Naive thymus-derived CD4-positive, alpha-beta T cell (primary cell): ENCODE results near the gene NIFK. TPM values are rescaled to one million over a fixed set of nuclear protein-coding genes. Genes with fewer than 3 reads are reported as not detected.
"Not testable (repeated sequence)": the region's sequence is repeated elsewhere in the genome, so short reads cannot be mapped to it uniquely, and the experiment has no call there.

Source experiments
- ATAC-seq: fragments of 150-1000 bp; cut with Tn5 transposase; 2 replicates; pipeline ENCODE4 v1.10.0; 2021; ENCODE audit warnings: mild to moderate bottlenecking, moderate library complexity
- CTCF ChIA-PET: fragments of 350-600 bp; sonication (Branson Sonifier 250); formaldehyde crosslinking; loops from one replicate; lab custom pipeline; 2021; ENCODE audit warnings: antibody characterized with exemption; lab: Charles Lee
- POLR2A ChIA-PET: fragments of 350-600 bp; sonication (Branson Sonifier 250); formaldehyde crosslinking; loops from one replicate; lab custom pipeline; 2021; ENCODE audit warnings: antibody characterized with exemption, inconsistent platforms; lab: Charles Lee
- DNase-seq, 9 donors: peaks; one replicate each; pipeline versions ENCODE4 v3.0.0 to v3.0.0-alpha.2; 2020 to 2022; ENCODE audit warnings: mixed read lengths in 1 of 9
- H3K27ac ChIP-seq: one replicate; pipeline ENCODE4 v1.7.0; 2013; ENCODE audit warnings: mild to moderate bottlenecking, low read depth, low read length, moderate library complexity
- H3K27me3 ChIP-seq, 2 donors: one replicate each; pipeline ENCODE4 v1.7.0; 2013; ENCODE audit warnings: low read length in 2 of 2, mild to moderate bottlenecking in 2 of 2, moderate library complexity in 2 of 2; ENCODE audit not compliant: control insufficient read depth in 2 of 2, insufficient read depth in 2 of 2
- H3K36me3 ChIP-seq, 3 experiments: 1 replicate in 2 of 3; 2 replicates in 1 of 3; pipeline ENCODE4 v1.7.0; 2013; ENCODE audit warnings: low read length in 3 of 3, mild to moderate bottlenecking in 3 of 3, moderate library complexity in 1 of 3; ENCODE audit not compliant: insufficient read depth in 3 of 3, control insufficient read depth in 2 of 3
- H3K4me1 ChIP-seq, 2 donors: one replicate each; pipeline ENCODE4 v1.7.0; 2013; ENCODE audit warnings: low read length in 2 of 2, mild to moderate bottlenecking in 2 of 2, moderate library complexity in 1 of 2; ENCODE audit not compliant: control insufficient read depth in 2 of 2, insufficient read depth in 2 of 2
- H3K4me3 ChIP-seq: 2 replicates; pipeline ENCODE4 v1.7.0; 2013; ENCODE audit warnings: mild to moderate bottlenecking, low read length
- H3K9me3 ChIP-seq, 3 experiments: 1 replicate in 2 of 3; 2 replicates in 1 of 3; pipeline ENCODE4 v1.7.0; 2013; ENCODE audit warnings: low read length in 3 of 3; ENCODE audit not compliant: control insufficient read depth in 2 of 3
- H3K27ac Mint-ChIP-seq, 9 donors: one replicate each; pipeline ENCODE4 v1.8.0; 2020 to 2022; ENCODE audit warnings: mixed read lengths in 9 of 9, mild to moderate bottlenecking in 8 of 9, moderate library complexity in 5 of 9, inconsistent platforms in 2 of 9
- H3K27me3 Mint-ChIP-seq, 5 donors: one replicate each; pipeline ENCODE4 v1.8.0; 2021 to 2022; ENCODE audit warnings: mixed read lengths in 5 of 5, mild to moderate bottlenecking in 1 of 5
- H3K36me3 Mint-ChIP-seq, 5 donors: one replicate each; pipeline ENCODE4 v1.8.0; 2020 to 2022; ENCODE audit warnings: mixed read lengths in 5 of 5, mild to moderate bottlenecking in 3 of 5, inconsistent platforms in 1 of 5
- H3K4me1 Mint-ChIP-seq, 7 donors: one replicate each; pipeline ENCODE4 v1.8.0; 2020 to 2022; ENCODE audit warnings: mixed read lengths in 7 of 7, mild to moderate bottlenecking in 3 of 7, inconsistent platforms in 1 of 7
- H3K4me3 Mint-ChIP-seq, 10 donors: one replicate each; pipeline ENCODE4 v1.8.0; 2020 to 2022; ENCODE audit warnings: mild to moderate bottlenecking in 10 of 10, mixed read lengths in 10 of 10, moderate library complexity in 6 of 10, inconsistent platforms in 2 of 10
- H3K9me3 Mint-ChIP-seq, 11 donors: one replicate each; pipeline ENCODE4 v1.8.0; 2020 to 2022; ENCODE audit warnings: mixed read lengths in 11 of 11, mild to moderate bottlenecking in 4 of 11, inconsistent platforms in 1 of 11, moderate library complexity in 1 of 11
- intact Hi-C, 2 donors: fragments of 100-400 bp; cut with micrococcal nuclease; formaldehyde crosslinking; loops; one replicate each; pipeline ENCODE4 v1.15.1; 2023
- polyA plus RNA-seq, 2 donors: library from polyadenylated mRNA; unstranded; fragments of 300-500 nt; fragmentation: Illumina TruSeq; gene quantifications; one replicate each; pipeline ENCODE4 v1.2.3, GENCODE V29; 2021
- total RNA-seq, 6 experiments: library from RNA in 5 of 6; stranded (reverse) in 5 of 6; gene quantifications; 1 replicate in 5 of 6; 2 replicates in 1 of 6; pipeline ENCODE4 v1.2.3 and lab custom pipeline; 2021 to 2026

NIFK gene
- total and polyA plus RNA-seq, 7 experiments from 2014 or later: 35.3 to 88.1 (median 75.5) TPM

GRCh38 chr2:121736140-121736461 lies 574 bp downstream of the NIFK start:
- Histone ChIP-seq H3K9me3 (no peaks in the 10 kb centered on the region), H3K4me1 (peaks cover 13 to 19% of the 10 kb centered on the region in 2 donors), H3K36me3 (peaks cover 10 to 28% (median 19%) of the 10 kb centered on the region in 3 experiments), H3K27ac (peak overlapping the region; percentile 89), H3K4me3 (peak overlapping the region; percentile 80), H3K27me3 (no peaks in the 10 kb centered on the region)
- intact Hi-C loops: loop anchor here (1.0 to 5.0 kb wide), 9 partner anchors 19 to 1977 kb away; partner anchors contain the start of genes CLASP1 (in 2 of the 2), RNU4ATAC (in 2 of the 2), TSN (in 2 of the 2) and PTPN4 (in 1 of the 2)
- peaks cover 17 to 59% (median 43%) of the 10 kb centered on the region in 7 donors for H3K4me1 Mint-ChIP-seq
- H3K27me3 Mint-ChIP-seq: no peaks in the 10 kb centered on the region
- ATAC-seq (no peak), DNase-seq (peak in 1 of 9 donors; percentile 26)
- ChIA-PET POLR2A (interaction anchor here (1.0 to 4.6 kb wide), 9 partner anchors 10 to 207 kb away, joined by 3 to 61 read pairs (median 4); partner anchors contain the start of genes CLASP1, RNU4ATAC and TSN), CTCF (no interaction called here)
- no peaks in the 10 kb centered on the region for H3K9me3 Mint-ChIP-seq
- peak overlapping the region; percentile 85 to 99 (median 97) for H3K27ac Mint-ChIP-seq
- H3K36me3 Mint-ChIP-seq: peaks cover 8 to 19% (median 12%) of the 10 kb centered on the region in 5 donors
- H3K4me3 Mint-ChIP-seq: peak overlapping the region; percentile 81 to 99 (median 95)

- POLR2A ChIA-PET: interaction anchor here (0.7 to 4.6 kb wide), 6 partner anchors 20 to 1749 kb away, joined by 3 to 61 read pairs (median 16); partner anchors contain the start of genes CLASP1, RNU4ATAC and TSN
- Histone ChIP-seq H3K36me3 (peaks cover 10 to 33% (median 19%) of the 10 kb centered on the region in 3 experiments), H3K4me1 (peaks cover 13 to 19% of the 10 kb centered on the region in 2 donors), H3K9me3 (no peaks in the 10 kb centered on the region), H3K27me3 (no peaks in the 10 kb centered on the region), H3K4me3 (peak overlapping the region; percentile 80), H3K27ac (peak overlapping the region; percentile 89)
- Mint-ChIP-seq H3K4me1 (peaks cover 20 to 63% (median 48%) of the 10 kb centered on the region in 7 donors), H3K27me3 (no peaks in the 10 kb centered on the region), H3K36me3 (peaks cover 12 to 24% (median 15%) of the 10 kb centered on the region in 5 donors), H3K27ac (peak overlapping the region; percentile 85 to 99 (median 97)), H3K4me3 (peak overlapping the region; percentile 81 to 99 (median 95)), H3K9me3 (no peaks in the 10 kb centered on the region)
- CTCF ChIA-PET: no interaction called here
- intact Hi-C loops: loop anchor here (1.0 to 5.0 kb wide), 9 partner anchors 20 to 1977 kb away; partner anchors contain the start of genes CLASP1 (in 2 of the 2), RNU4ATAC (in 2 of the 2), TSN (in 2 of the 2) and PTPN4 (in 1 of the 2)
- peak in 2 of 9 donors; percentile 16 to 20 for DNase-seq
- no peak for ATAC-seq
Observed at GRCh38 chr2:121735518-121736074, 1.1 kb downstream of the NIFK start.

GRCh38 chr2:121734544-121734943 lies 2.1 kb downstream of the NIFK start:
- Mint-ChIP-seq H3K36me3 (peaks cover 14 to 27% (median 15%) of the 10 kb centered on the region in 5 donors), H3K4me3 (peak overlapping the region in 4 of 10 donors; percentile 81 to 99 (median 93)), H3K27ac (peak overlapping the region in 2 of 9 donors; percentile 96 to 98), H3K4me1 (peaks cover 20 to 63% (median 48%) of the 10 kb centered on the region in 7 donors)
- H3K27me3 ChIP-seq, DNase-seq, ATAC-seq, H3K27me3 Mint-ChIP-seq, H3K4me3 ChIP-seq, intact Hi-C loops, H3K9me3 ChIP-seq, H3K9me3 Mint-ChIP-seq, POLR2A ChIA-PET, H3K27ac ChIP-seq, CTCF ChIA-PET: not testable (repeated sequence)
- H3K4me1 ChIP-seq: peaks cover 13 to 19% of the 10 kb centered on the region in 2 donors
- peaks cover 11 to 43% (median 22%) of the 10 kb centered on the region in 3 experiments for H3K36me3 ChIP-seq

GRCh38 chr2:121731366-121731765 lies 5.3 kb downstream of the NIFK start:
- H3K27ac Mint-ChIP-seq: peak overlapping the region in 6 of 9 donors; percentile 6 to 80 (median 27)
- ATAC-seq (no peak), DNase-seq (no peak)
- peaks cover 14 to 53% (median 35%) of the 10 kb centered on the region in 7 donors for H3K4me1 Mint-ChIP-seq
- H3K4me3 Mint-ChIP-seq: no peak overlapping the region
- no peaks in the 10 kb centered on the region for H3K9me3 ChIP-seq
- no peak overlapping the region for H3K4me3 ChIP-seq
- ChIA-PET CTCF (no interaction called here), POLR2A (interaction anchor here (0.7 to 0.9 kb wide), 2 partner anchors 10 to 24 kb away, joined by 3 to 5 read pairs; partner anchors contain the start of gene TSN)
- no peak overlapping the region for H3K27ac ChIP-seq
- no peaks in the 10 kb centered on the region for H3K27me3 Mint-ChIP-seq
- H3K36me3 Mint-ChIP-seq: peaks cover 20 to 46% (median 33%) of the 10 kb centered on the region in 5 donors
- no peaks in the 10 kb centered on the region for H3K27me3 ChIP-seq
- intact Hi-C loops: no loop called here
- H3K9me3 Mint-ChIP-seq: peaks cover 0 to 2% (median 0%) of the 10 kb centered on the region in 11 donors
- peaks cover 8 to 13% of the 10 kb centered on the region in 2 donors for H3K4me1 ChIP-seq
- peaks cover 14 to 73% (median 37%) of the 10 kb centered on the region in 3 experiments for H3K36me3 ChIP-seq

- peaks cover 4 to 72% (median 30%) of the 10 kb centered on the region in 3 experiments for H3K36me3 ChIP-seq
- Mint-ChIP-seq H3K4me3 (no peak overlapping the region), H3K4me1 (peaks cover 7 to 34% (median 17%) of the 10 kb centered on the region in 7 donors), H3K36me3 (peaks cover 16 to 40% (median 38%) of the 10 kb centered on the region in 5 donors), H3K27me3 (no peaks in the 10 kb centered on the region), H3K27ac (peak overlapping the region in 1 of 9 donors; percentile 58), H3K9me3 (peaks cover 0 to 2% (median 0%) of the 10 kb centered on the region in 11 donors)
- no peak overlapping the region for H3K27ac ChIP-seq
- H3K9me3 ChIP-seq: no peaks in the 10 kb centered on the region
- H3K4me1 ChIP-seq: no peaks in the 10 kb centered on the region
- ChIA-PET POLR2A (no interaction called here), CTCF (no interaction called here)
- no peak overlapping the region for H3K4me3 ChIP-seq
- no peaks in the 10 kb centered on the region for H3K27me3 ChIP-seq
- intact Hi-C loops: no loop called here
- DNase-seq: no peak
- ATAC-seq: no peak
Observed at GRCh38 chr2:121727950-121728349, 8.7 kb downstream of the NIFK start.

GRCh38 chr2:121727332-121727731 lies 9.3 kb downstream of the NIFK start:
- H3K4me1 Mint-ChIP-seq: peaks cover 7 to 31% (median 20%) of the 10 kb centered on the region in 7 donors
- peaks cover 16 to 39% (median 38%) of the 10 kb centered on the region in 5 donors for H3K36me3 Mint-ChIP-seq
- no peaks in the 10 kb centered on the region for H3K4me1 ChIP-seq
- H3K9me3 ChIP-seq: no peaks in the 10 kb centered on the region
- no peak overlapping the region for H3K27ac ChIP-seq
- no peak overlapping the region for H3K4me3 Mint-ChIP-seq
- POLR2A ChIA-PET: no interaction called here
- intact Hi-C loops: no loop called here
- H3K9me3 Mint-ChIP-seq: peaks cover 0 to 2% (median 0%) of the 10 kb centered on the region in 11 donors
- H3K36me3 ChIP-seq: peaks cover 4 to 66% (median 27%) of the 10 kb centered on the region in 3 experiments
- H3K27ac Mint-ChIP-seq: peak overlapping the region in 2 of 9 donors; percentile 14 to 37
- H3K27me3 ChIP-seq: no peaks in the 10 kb centered on the region
- DNase-seq (no peak), ATAC-seq (no peak)
- H3K4me3 ChIP-seq: no peak overlapping the region
- CTCF ChIA-PET: no interaction called here
- H3K27me3 Mint-ChIP-seq: no peaks in the 10 kb centered on the region
